ENCODE measurements around the gene EPS8L3.
A peak's percentile ranks its signal among the peaks of the same experiment; 100 is the strongest.
"Not testable (repeated sequence)": the region's sequence is repeated elsewhere in the genome, so short reads cannot be mapped to it uniquely, and the experiment has no call there.

Gene EPS8L3, protein sequence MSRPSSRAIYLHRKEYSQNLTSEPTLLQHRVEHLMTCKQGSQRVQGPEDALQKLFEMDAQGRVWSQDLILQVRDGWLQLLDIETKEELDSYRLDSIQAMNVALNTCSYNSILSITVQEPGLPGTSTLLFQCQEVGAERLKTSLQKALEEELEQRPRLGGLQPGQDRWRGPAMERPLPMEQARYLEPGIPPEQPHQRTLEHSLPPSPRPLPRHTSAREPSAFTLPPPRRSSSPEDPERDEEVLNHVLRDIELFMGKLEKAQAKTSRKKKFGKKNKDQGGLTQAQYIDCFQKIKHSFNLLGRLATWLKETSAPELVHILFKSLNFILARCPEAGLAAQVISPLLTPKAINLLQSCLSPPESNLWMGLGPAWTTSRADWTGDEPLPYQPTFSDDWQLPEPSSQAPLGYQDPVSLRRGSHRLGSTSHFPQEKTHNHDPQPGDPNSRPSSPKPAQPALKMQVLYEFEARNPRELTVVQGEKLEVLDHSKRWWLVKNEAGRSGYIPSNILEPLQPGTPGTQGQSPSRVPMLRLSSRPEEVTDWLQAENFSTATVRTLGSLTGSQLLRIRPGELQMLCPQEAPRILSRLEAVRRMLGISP

DNA sequence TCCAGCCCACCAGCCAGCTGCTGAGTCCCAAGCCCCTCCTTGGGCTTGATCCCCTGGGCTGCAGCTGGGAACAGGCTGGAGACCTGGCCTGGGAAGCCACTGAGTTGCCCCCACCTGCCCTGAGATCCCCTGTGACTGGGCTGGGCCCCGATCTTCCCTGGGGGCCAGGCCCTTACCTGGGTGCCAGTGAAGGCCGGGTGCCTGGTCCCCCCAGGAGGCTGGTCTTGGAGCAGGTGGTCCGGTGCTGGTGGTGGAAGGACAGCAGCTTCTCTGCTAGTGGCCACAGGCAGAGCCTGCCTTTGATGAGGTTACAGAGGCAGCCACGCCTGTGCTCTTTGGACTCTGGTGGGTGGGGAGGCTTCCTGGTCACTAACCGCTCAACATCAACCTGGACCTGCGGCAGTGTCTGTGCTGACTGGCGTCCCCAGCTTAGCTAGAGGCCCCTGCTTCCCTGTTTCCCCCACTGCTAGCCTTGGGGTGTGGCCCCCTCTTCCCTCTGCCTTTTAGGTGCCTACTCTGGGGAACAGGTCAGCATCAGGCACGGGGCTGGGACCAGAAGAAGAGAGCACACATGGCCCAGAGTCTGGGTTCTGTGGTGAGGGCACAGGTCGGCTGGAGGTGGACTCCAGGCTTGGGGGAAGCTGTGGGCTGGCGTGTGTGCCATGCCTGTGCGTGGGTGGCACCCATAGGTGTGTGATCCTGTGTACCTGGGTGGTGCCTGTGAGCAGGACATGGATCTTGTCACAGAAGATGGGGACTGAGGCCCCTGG is at the start of gene EPS8L3:
Gene EPS8L3 (minus strand): TSS at position 278 of the 770 bp plus-strand sequence. CDS start 2,174 bp downstream, outside the sequence.
- no peak for DNase-seq

DNA sequence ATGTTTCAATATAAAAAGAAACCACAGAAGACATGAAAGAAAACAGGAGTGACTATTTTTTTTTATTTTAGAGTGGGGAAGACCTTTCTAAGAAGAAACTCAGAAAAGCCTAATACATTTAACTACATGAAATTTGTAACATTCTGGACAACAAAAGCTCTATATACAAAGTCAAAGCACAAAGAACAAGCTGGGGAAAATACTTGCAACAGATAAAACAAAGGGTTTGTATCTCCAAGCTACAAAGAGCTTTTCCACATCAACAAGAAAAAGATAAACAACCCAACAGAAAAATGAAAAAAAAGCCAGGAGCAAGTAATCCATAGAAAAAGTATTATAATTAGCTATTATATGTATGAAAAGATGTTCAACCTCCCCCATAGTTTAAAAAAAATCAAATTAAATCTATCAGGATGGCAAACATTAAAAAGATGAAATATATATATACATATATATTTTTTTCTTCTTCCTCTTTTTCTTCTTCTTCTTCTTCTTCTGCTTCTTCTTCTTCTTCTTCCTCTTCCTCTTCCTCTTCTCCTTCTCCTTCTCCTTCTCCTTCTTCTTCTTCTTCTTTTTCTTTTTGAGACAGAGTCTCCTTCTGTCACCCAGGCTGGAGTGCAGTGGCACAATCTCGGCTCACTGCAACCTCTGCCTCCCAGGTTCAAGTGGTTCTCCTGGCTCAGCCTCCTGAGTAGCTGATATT is 49.1 kb upstream of the EPS8L3 start:
- DNase-seq = no peak

DNA sequence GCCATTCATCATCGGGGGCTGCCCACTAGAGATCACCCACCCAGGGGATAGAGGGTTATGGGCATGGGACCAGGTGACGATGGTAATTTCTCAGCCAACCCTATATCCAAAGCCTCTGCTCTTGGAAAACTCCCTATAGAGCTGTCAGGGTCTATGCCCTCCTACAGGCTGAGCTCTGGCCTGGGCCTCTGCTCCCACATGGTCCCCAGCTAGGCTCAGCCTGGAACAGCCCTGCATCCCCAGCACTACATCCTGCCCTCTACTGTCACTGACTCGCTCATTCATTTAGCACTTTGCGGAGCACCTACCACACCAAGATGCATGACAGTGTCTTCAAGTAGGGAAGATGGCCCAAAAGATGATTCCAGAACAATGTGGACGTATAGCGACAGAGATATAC is 45.0 kb upstream of the EPS8L3 start:
- no peak for DNase-seq

DNA sequence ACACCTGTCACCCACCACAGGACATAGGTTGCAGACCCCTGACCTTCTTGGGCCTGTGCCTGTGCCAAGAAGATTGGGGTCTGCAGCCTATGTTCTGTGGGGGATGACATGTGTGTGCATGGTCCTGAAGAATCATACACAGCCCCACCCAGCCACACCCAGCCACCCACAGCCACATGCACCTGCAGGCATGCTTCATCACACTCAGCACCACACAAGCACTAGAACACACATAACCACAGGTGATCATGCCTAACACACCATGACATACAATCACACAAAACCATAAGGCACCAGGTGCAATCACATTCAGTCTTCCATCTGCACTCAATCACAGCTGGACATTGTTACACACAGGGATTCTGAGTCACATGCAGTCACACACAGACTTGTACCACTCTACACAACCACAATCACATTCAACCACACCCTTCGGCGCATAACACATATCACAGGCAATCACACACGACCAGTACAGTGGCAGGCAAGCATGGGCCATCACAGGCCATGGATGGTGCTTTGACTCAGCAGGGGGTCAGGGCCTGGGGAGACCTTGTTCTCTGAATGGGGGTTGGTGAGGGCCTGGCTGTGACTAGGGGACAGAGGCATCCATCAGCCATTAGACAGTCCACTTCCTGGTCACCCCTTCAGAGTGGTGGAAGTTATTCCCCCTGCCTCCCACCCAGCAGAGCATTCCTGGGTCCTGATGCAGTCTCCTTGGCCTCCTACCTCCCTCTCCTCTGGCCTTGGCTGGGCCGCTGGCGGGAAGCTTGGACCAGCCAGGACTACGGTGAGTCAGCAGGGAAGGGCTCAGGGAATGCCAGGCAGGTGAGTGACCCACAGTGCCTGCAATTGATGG is 44.3 kb upstream of the EPS8L3 start:
- no peak for DNase-seq

DNA sequence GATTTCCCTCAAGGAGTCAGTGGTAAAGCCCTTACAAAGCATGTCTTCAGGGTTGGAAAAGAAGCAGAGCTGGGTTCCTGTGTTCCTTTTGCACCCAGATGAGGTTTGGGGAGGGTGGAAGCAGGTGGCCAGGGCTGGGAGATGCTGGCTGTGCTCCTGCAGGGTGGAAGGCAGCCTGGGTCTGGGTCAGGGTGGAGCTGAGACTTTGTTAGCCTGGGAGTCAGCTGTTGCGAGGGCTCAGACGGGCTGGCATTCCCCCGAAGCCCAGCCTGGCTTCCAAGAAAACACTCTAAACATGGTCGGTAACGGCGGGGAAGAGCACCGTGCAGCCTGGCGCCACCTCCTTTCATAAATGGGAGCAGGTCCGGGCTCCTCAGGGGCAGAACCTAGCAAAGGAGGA is 43.7 kb upstream of the EPS8L3 start:
- DNase-seq = no peak

DNA sequence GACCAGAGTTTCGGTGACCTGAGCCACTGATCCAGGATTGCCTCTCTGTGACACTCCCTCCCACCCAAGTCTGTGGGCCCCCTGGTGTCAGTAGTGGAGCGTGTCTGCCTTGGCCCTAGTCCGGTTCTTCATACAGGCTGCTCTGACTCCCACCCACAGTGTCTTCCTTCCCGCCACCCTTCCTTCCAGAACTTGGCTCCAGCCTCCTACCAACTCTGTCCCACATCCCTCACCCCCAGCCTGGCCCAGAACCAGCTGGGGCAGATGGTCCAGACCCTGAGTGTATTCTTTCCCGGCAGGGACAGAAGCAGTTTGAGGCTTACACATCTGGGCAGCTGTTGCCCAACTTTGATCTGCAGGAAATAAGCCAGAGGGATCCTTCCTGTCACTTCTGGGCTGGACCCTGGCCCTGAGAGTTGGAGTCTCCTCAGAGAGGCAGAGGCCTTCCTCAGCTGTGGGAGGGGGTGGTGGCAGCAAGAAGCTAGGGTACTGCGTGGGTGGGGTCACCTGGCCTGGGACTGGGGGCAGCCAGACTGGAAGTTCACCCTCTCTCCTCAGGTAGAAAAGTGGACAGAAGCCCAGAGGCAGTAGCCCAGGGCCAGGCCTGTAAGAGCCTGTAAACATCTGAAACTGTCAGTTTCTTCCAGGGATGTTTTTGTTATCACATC is 43.1 kb upstream of the EPS8L3 start:
- no peak for DNase-seq

DNA sequence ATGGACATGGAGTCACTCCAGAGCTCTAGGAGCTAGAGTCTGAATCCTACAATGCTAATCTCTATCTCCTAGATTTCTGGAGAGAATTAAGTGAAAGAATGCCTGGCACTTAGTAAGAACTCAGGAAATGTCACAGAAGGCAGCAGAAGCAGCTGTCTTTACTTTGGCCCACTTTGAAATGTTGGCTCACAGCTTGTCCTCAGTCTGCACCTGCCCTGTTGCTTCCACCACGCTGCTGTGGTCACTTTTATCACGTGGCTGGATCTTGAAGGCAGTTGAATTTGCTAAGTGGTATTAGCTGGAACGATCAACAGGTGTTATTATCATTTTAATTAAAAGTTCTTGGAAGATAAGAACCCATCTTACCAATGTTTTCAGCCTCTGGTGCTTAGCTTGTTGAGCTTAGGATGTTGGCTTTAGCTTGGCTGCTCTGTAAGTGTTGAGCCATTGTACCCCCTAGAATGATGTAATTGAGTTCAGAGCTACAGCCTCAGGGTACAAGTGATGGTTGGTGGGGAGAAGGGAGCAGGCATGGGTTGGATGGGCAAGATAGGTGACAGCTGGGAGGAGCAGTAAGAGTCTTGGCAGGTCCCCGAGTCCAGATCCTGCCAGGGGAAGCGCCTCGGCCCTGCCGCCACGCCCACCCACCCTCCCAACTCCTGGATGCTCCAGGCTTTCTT is 41.9 kb upstream of the EPS8L3 start:
- DNase-seq = peak in 1 of 3 experiments; percentile 73

DNA sequence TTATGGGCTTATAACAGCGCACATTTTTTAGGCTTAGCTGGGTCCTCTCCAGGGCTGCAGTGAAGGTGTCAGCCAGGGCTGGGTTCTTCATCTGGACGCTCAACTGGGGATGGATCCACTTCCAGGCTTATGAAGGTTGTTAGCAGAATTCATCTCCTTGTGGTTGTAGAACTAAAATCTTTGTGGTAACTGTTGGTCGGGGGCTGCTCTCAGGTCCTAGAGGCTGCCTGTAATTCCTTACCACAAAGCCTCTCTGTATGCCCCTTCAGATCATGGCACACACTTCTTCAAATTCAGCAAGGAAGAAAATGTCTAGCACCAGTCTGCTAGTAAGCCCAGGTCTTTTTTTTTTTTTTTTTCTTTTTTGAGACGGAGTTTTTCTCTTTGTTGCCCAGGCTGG is 40.9 kb upstream of the EPS8L3 start:
- no peak for DNase-seq

DNA sequence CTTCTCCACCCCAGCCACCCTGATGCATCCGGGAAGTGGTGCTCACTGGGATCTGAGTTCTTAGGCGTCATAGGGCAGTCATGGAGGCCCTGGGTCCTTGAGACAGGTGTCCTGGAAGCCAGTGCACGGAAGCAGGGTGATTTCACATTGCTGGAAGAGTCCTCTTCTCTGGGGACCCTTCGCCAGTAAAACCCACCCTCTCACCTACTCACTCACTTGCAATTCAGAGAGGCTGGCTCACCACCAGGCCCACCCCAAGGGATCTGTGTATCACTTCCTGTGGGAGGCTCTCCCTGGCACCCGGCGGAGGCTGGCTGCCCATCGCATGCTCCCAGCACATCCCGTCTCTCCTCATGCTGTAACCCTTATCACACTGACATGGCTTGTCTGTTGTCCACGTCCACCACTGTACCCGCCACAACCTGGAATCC is 40.2 kb upstream of the EPS8L3 start:
- no peak for DNase-seq

DNA sequence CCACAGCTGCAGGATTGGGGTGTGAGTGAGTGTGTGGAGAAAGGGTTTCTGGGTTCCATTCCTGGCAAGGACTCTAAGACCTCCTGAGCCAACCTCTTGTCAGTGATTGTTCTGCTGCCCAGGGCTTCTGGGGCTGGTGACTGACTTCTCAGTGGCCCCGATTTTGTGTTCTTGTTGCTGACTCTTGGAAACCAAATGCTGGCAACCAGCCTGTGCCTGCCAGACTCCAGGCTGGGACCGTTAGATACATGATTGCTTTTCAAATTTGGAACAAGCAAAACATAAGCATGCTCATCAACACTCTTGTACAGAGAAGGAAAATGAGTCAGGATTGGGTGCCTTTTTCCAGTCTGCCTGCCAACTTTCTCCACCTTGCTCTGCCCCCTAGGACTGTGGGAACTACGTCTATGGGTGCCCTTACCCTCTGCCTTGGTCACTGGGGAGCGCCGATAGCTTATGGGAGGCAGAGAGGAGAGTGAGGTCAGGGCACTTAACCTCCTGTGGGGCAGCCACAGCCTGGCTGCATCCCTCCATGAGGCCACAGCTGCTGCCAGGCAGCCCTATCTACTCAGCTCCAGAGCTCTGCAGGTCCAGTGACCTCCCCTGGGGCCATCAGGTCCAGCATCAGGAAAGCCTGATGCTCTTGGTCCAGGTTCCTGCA is 39.3 kb upstream of the EPS8L3 start:
- DNase-seq = peak in 1 of 3 experiments; percentile 6

DNA sequence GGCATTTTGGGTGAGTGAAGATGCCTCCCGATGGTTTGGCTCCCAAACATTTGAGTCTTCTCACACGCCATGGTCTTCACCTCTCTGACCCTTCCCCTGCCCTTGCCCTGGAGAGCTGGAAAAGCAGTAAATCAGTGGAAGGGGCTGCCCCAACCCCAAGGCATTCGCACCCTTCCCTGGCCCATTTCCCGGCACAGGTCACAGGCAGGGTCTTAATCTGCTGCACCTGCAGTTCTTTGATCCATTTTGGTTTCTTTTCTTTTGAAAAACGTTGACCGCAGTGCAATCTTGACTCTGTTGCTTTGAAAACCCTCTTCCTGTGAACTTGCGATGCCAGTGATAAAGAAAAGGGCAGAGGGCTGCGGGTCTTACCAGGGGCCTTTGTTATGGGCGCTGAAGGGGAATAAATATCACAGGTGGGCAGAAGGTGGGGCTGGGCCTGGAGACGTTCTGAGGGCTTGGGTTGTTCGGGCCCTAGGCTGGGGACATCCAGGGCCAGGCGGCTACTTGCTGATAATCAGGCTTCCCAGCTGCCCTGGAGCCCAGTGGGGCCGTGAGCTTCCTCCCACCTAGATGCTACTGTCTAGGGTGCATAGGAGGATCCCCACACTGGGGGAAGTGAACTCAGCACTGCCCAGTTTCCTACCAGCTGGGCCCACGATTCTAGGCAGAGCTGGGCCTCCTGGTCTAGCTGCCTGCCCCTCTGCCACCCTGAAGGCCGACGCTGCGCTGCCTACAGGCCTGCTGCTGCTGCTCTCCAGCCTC is 38.6 kb upstream of the EPS8L3 start:
- no peak for DNase-seq

DNA sequence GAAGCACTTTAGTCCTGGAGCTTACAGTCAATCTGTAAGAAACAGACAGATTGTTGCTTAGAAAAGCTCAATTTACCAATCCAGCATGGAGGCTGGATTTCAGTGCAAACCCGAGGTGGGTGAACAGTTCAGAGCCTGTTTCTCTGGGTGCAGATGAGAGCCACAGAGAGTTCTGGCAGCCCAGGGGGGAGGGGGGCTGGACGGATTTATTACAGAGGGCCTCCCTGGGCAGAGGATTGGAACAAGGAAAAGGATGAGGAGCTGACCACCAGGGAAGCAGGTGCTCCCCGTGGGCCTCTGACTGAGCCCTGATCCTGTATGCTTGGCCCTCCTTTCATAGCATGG is 38.0 kb upstream of the EPS8L3 start:
- no peak for DNase-seq

DNA sequence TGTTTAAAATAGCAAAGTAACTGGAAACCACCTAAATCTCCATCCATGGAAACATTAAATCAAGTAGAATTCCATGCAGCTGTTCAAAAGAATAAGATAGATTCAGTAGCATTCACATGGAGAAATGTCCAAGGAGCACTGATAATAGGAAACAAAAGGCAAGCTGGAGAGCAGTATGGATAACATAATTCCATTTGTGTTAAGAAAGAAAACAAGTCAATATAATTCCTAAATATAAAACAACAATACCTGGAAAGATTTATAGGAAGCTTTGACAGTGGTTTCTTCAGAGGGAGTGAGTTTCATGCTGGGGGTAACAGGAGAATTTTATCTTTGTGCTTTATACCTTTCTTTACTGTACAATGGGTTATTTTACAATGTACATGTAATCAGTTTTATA is 36.6 kb upstream of the EPS8L3 start:
- DNase-seq = no peak

DNA sequence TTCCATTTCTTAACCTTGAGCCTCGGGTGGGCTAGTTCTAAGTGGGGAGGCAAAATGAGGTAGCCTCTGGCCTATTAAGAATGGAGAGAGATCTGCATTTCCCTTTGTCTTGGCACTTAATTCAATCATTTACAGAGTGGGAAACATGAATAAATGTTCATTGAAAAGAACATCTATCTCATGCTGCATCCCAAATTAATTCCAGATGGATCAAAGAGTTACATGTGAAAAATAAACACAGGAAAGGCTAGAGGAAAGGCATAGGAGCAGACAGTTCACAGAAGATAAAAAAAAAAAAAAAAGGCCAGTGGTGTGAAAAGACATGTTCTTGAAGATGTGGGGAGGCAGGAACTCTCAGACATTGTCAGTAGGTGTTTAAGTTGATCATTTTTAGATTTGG is 35.7 kb upstream of the EPS8L3 start:
- DNase-seq = no peak

DNA sequence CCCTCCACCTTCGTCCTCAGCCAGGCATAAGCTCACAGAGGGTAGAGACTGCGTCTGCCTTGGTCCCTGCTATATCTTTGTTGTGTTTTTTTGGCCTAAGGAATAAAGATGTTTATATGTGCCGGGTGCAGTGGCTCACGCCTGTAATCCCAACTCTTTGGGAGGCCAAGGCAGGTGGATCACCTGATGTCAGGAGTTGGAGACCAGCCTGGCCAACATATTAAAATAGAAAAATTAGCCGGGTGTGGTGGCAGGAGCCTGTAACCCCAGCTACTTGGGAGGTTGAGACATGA is 33.5 kb upstream of the EPS8L3 start:
- DNase-seq = not testable (repeated sequence)

DNA sequence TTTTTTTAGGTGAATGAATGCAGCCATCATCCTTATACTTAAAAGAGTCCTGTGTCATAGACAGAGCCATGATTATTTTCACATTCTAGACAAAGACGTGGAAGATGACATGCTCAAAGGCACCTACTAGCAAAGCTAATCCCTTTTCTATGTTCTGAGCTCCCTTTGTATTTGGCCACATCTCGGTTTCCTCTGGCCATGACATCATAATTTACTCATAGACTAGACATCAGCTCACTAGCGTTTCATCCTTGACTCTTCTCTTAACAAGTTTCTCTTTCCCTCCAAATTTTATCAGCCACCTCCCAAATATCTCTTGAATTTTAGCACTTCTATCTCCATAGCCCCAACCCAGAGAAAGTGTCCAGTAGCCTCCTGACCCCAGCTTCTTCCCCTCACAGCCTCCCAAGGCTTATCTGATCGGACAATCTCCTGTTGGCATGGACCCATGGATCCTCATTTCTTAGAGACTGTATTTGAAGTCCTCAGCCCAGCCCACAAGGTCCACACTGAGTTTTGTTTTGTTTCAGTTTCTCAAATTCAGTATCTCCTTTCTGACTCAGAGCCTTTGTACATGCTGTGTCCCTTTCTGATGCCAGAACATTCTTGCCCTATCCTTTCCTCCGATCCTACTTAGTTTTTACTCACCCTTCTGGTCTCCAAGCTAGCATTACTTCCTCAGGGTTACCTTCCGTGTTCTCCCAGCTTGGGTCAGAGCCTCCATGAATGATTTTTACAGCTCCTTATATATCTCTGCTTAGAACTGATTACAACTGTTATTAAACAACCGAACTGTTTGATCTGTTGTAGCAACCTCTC is 33.0 kb upstream of the EPS8L3 start:
- no peak for DNase-seq

DNA sequence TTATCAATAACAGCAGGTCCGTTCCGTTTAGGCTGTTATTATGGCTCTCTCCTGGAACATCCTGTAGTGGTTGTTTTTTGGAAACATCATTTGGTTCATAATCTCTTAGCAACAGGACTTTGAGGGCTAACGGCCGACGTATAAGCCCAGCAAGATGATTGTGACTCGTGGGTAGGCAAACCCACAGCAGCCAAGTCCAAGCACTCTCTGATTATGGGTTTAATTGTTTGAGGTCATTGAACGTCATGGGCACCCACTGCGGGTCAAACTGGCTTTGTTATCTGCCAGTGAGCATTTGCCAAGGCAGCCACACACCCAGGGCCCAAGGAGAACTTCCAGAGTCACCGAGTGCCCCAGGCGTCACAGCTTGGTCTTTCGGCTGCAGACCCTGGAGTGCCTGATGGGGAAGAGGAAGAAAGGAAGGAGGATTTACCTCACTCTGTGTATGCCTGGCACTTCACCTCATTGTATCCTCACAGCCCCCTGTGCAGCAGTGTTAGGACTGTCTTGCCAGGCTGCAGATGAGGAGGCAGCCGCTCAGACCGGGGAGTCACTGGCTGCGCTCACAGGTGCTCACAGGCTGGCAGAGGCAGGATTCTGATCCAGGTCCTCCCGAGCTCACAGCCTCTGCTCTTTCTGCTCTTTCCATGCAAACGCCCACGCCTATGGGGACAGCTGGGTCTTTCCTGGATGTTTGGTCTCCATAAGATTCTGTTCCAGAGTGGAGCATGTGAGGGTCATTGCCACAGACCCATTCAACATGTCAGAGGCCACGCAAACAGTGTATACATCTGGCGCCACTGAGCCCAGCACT is 30.8 kb upstream of the EPS8L3 start:
- peak in 2 of 3 experiments; percentile 64 to 89 for DNase-seq

Data from NCI-H1417 (cell line).